Measurements from ENCODE around the gene DDX39B.

The DDX39B gene

DNA sequence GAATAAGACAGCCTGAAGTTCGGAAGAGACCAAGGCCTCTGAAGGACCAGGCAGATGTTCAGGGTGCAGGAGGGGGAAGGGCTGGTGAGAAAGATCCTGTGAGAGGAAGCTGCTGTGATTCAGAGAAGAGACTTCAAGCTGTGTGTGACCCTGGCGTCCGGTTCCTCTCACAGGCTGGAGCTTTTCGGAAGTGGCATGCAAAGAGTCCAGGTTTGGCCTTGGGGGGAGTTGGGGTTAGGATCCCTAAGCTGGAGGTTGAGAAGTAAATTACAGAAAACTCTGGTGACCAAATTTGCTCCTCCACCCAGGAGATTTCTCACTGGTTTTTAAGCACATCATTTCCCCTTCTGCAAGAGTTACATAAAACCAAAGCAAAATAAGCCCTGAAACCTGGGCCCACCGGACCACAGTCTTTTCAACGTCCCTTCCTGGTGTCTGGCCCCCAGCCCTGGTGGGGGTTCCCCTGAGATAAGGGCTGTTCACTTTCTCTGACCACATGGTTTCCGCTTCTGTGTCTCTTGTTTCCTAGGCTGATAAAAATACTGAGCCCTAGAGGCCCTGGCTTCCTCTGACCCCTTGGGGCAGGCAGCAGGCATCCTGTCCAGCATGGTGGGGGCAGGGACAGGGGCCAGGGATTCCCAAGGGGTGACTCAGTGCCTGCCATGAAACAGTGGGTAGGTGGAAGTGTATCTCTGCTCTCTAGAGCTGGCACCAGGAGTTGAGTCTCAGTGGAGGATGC lies 18.3 kb upstream of the DDX39B start:
- TF ChIP-seq, protein P1, sequence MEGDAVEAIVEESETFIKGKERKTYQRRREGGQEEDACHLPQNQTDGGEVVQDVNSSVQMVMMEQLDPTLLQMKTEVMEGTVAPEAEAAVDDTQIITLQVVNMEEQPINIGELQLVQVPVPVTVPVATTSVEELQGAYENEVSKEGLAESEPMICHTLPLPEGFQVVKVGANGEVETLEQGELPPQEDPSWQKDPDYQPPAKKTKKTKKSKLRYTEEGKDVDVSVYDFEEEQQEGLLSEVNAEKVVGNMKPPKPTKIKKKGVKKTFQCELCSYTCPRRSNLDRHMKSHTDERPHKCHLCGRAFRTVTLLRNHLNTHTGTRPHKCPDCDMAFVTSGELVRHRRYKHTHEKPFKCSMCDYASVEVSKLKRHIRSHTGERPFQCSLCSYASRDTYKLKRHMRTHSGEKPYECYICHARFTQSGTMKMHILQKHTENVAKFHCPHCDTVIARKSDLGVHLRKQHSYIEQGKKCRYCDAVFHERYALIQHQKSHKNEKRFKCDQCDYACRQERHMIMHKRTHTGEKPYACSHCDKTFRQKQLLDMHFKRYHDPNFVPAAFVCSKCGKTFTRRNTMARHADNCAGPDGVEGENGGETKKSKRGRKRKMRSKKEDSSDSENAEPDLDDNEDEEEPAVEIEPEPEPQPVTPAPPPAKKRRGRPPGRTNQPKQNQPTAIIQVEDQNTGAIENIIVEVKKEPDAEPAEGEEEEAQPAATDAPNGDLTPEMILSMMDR (IDR thresholded peaks at IDR 0.05; ENCODE audit: low read depth, low read length) = no peak
- Histone ChIP-seq H3K27me3 (ENCODE audit: insufficient read depth, low read depth, severe bottlenecking) (no peaks in the 10 kb centered on the region), H3K27ac (peak overlapping the region; percentile 5), H3K36me3 (peaks cover 49% of the 10 kb centered on the region), H3K9me3 (ENCODE audit: severe bottlenecking) (no peaks in the 10 kb centered on the region), H3K4me3 (ENCODE audit: low read depth, low read length) (no peak overlapping the region)
- peak; percentile 45 for DNase-seq

DNA sequence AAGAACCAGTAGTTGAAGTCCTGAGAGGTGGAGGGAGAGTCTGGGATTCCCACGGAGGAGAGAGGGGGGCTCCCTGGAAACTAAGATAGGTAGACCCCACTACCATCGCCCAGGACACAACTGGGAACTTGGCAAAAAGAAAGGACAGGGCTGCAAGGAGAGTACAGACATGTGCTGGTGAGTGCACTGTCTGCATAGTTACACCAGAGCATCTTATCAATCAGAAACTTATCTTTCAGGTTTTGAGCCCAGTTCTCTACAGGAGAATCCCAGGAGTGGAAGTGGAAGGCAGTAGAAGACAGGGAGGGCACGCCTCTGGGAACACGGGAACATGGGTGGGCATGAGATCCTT lies 17.8 kb upstream of the DDX39B start:
- Histone ChIP-seq H3K27me3 (ENCODE audit: insufficient read depth, low read depth, severe bottlenecking) (no peaks in the 10 kb centered on the region), H3K9me3 (ENCODE audit: severe bottlenecking) (no peaks in the 10 kb centered on the region), H3K4me3 (ENCODE audit: low read depth, low read length) (no peak overlapping the region), H3K27ac (no peak overlapping the region), H3K36me3 (peaks cover 51% of the 10 kb centered on the region)
- DNase-seq = no peak
- TF ChIP-seq, protein P1 (IDR thresholded peaks at IDR 0.05; ENCODE audit: low read depth, low read length) = no peak

DNA sequence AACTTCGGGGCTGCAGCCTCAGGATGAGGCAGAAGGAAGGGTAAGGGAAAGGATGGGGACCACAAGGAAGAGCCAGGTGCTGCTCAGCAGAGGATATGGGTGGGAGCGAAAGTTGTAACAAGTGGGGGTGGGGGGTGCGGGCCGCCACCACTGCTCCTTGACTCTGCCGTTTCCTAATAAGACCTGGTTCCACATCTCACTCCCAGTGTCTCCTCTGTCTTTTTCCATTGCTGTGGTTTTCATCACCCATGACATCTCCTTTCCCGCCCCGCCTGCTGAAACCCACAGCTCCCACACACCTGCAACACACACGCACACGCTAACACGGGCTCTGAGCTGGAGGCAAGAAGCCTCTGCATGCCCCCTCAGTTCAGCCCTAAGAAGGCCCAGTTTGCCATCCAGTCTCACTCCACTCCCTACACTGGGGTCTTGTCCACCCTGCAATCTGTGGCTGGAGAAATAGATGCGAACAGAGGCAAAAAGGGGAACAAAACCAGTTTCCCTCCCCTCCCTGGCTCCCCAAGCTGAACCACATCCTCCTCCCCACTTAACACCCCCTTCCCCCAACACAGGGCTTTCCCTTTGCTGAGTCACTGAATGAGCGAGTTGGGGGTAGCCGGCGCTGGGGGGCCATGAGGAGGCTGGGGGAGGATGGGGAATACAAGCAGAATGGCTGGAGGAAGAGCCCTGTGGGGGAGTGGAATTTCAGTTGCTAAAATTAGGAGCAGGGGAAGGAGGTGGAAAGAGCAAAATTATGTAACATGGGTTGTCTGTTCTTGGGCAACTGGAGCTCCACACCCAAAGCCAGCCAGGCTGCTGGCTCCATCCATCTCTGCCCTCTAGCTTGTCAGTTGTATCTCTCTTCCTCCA lies 17.1 kb upstream of the DDX39B start:
- Histone ChIP-seq H3K9me3 (ENCODE audit: severe bottlenecking) (no peaks in the 10 kb centered on the region), H3K27ac (no peak overlapping the region), H3K4me3 (ENCODE audit: low read depth, low read length) (no peak overlapping the region), H3K27me3 (ENCODE audit: insufficient read depth, low read depth, severe bottlenecking) (no peaks in the 10 kb centered on the region), H3K36me3 (peaks cover 59% of the 10 kb centered on the region)
- TF ChIP-seq, protein P1 (IDR thresholded peaks at IDR 0.05; ENCODE audit: low read depth, low read length) = no peak
- DNase-seq = no peak

DNA sequence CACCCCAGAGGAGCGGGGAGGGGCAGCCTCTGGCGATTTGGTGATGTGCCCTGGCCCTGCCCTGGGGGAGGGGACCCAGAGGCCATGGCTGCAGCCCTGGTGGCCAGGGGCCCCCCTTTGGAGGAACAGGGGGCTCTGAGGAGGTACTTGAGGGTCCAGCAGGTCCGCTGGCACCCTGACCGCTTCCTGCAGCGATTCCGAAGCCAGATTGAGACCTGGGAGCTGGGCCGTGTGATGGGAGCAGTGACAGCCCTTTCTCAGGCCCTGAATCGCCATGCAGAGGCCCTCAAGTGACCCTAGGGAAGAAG lies 16.5 kb upstream of the DDX39B start:
- TF ChIP-seq, protein P1 (IDR thresholded peaks at IDR 0.05; ENCODE audit: low read depth, low read length) = no peak
- no peak for DNase-seq
- no peak overlapping the region for H3K4me3 ChIP-seq (ENCODE audit: low read depth, low read length)
- H3K36me3 ChIP-seq = peaks cover 65% of the 10 kb centered on the region
- no peaks in the 10 kb centered on the region for H3K27me3 ChIP-seq (ENCODE audit: insufficient read depth, low read depth, severe bottlenecking)
- no peak overlapping the region for H3K27ac ChIP-seq
- H3K9me3 ChIP-seq (ENCODE audit: severe bottlenecking) = no peaks in the 10 kb centered on the region

DNA sequence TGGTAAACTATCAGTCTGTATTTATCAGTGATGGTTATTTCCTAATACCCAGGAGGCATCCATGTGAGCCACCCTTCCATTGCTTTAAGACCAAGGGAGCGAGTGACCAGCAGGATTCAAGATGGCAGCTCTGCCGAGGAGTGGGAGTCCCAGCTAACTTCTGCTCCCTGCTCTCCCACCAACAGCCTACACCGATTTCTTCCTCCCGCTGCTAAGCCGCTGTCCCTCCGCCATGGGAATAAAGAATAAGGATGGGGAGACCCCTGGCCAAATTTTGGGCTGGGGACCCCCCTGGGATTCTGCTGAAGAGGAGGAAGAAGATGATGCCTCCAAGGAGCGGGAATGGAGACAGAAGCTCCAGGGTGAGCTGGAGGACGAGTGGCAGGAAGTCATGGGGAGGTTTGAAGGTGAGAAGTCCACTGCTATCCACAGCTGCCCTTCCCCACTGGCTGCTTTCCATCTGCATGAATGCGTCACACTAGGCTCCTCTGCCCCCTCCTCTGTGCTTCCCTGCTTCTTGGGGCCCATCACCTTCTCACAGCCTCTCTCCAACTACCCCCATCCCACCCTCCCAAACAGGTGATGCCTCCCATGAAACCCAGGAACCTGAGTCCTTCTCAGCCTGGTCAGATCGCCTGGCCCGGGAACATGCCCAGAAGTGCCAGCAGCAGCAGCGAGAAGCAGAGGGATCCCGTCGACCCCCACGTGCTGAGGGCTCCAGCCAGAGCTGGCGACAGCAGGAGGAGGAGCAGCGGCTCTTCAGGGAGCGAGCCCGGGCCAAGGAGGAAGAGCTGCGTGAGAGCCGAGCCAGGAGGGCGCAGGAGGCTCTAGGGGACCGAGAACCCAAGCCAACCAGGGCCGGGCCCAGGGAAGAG lies 15.9 kb upstream of the DDX39B start:
- H3K27ac ChIP-seq = no peak overlapping the region
- DNase-seq = no peak
- TF ChIP-seq, protein P1 (IDR thresholded peaks at IDR 0.05; ENCODE audit: low read depth, low read length) = no peak
- H3K36me3 ChIP-seq = peaks cover 70% of the 10 kb centered on the region
- H3K27me3 ChIP-seq (ENCODE audit: insufficient read depth, low read depth, severe bottlenecking) = no peaks in the 10 kb centered on the region
- H3K9me3 ChIP-seq (ENCODE audit: severe bottlenecking) = no peaks in the 10 kb centered on the region
- H3K4me3 ChIP-seq (ENCODE audit: low read depth, low read length) = no peak overlapping the region

Measured in WERI-Rb-1 (cell line).